GM18520 (cell line): Measurements from ENCODE around the gene KLF4.
A peak's percentile ranks its signal among the peaks of the same experiment; 100 is the strongest.
"Not testable (repeated sequence)": the region's sequence is repeated elsewhere in the genome, so short reads cannot be mapped to it uniquely, and the experiment has no call there.

Experiments used
- ATAC-seq: cut with Tn5 transposase; IDR thresholded peaks from one replicate; pipeline ENCODE4 v1.9.1; 2021; ENCODE audit not compliant: unreplicated experiment

KLF4 gene

DNA sequence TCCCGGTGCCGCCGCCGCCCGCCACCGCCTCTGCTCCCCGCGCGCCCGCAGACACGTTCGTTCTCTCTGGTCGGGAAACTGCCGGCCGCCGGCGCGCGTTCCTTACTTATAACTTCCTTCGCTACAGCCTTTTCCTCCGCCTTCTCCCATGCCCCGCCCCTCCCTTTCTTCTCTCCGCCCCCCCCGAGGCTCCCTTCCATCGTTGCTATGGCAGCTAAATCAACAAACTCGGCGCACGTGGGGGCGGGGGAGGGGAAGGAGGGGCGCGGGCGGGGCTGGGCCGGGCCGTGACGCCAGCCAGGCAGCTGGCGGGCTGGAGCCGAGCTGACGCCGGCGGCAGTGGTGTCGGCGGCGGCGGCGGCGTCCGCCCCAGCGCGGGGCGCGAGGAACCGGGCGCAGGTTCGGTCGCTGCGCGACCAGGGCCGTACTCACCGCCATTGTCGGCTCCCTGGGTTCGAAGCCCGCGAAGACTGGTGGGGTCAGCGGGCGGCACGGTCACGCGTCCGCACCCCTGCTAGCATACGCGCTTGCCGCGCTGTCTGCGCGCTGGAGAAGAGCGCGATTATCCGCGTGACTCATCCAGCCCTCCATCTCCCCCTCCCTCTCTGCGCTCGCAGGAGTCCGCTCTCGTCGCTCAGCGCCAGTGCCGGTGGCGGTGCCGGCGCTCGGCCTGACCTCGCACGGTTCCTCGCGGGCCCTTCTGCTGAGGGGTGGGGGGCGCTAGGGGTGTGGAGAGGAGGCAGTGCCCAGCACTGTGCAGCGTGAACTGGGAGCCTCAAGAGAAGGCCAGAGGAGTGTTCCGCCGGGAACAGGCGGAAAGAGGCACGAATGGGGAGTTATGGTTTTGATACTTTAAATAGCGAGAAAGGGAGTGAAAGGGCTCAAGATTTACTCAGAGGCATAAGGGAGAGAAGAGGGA lies at the start of gene KLF4:
Gene KLF4, minus strand, starts transcription at position 83 of the 919 bp plus-strand sequence. CDS start 597 bp downstream, outside the sequence.
- ATAC-seq: peak; percentile 42

GRCh38 chr9:107536462-107536861 lies 46.9 kb upstream of the KLF4 start:
- ATAC-seq: no peak

- ATAC-seq: no peak
These were observed 45.0 kb upstream of the KLF4 start for GRCh38 chr9:107534510-107535078.

GRCh38 chr9:107530679-107531078 lies 41.1 kb upstream of the KLF4 start:
- no peak for ATAC-seq

DNA sequence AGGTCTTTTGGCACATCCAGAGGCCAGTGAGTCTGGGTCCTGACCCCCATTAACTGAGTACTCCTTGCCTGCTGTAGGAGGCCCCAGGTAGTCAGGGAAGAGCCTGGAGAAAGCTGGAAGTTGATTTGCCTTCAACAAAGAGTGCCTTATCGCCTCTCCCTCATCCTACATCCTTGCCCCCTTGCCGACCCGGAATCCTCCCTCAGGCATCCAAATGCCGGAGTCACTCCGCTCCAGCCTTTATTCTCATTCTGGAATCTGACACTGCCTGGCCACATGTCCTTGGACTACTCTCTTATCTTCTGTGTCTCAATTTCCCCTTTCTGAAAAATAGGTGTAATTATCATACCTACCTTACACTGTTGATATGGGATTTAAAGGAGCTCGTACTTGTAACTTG lies 39.1 kb upstream of the KLF4 start:
- no peak for ATAC-seq

GRCh38 chr9:107523539-107523938 lies 34.0 kb upstream of the KLF4 start:
- ATAC-seq: no peak

- no peak for ATAC-seq
These were observed 30.6 kb upstream of the KLF4 start for GRCh38 chr9:107520186-107520585.

- ATAC-seq: no peak
These were observed 28.7 kb upstream of the KLF4 start for GRCh38 chr9:107518037-107518807.

DNA sequence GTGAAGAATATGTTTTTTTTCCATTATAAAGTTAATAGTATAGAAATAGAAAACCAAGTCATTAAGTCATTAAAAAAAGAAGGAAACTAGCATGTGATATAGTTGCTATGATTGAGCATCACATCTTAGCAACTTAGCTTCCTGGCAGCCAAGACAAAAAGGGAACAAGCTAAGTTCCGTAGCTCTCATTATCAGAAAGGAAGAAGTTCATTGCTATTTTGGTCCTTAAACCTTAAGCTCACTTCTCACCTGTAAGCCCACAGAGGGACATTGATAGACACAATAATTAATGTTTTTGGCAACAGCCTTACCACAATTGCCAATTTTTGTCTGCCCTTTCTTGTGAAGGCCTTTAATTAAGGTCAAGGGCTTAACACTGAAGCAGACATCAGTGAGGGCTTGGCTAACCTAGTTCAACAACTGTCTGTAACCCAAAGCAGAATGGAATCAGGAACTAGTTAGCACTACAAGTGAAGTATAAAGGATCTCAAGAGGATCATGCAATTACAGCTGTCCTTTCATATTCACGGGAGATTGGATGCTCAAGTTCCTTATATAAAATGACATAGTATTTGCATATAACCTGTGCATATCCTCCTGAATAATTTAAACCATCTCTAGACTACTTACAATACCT lies 24.0 kb upstream of the KLF4 start:
- ATAC-seq: no peak

DNA sequence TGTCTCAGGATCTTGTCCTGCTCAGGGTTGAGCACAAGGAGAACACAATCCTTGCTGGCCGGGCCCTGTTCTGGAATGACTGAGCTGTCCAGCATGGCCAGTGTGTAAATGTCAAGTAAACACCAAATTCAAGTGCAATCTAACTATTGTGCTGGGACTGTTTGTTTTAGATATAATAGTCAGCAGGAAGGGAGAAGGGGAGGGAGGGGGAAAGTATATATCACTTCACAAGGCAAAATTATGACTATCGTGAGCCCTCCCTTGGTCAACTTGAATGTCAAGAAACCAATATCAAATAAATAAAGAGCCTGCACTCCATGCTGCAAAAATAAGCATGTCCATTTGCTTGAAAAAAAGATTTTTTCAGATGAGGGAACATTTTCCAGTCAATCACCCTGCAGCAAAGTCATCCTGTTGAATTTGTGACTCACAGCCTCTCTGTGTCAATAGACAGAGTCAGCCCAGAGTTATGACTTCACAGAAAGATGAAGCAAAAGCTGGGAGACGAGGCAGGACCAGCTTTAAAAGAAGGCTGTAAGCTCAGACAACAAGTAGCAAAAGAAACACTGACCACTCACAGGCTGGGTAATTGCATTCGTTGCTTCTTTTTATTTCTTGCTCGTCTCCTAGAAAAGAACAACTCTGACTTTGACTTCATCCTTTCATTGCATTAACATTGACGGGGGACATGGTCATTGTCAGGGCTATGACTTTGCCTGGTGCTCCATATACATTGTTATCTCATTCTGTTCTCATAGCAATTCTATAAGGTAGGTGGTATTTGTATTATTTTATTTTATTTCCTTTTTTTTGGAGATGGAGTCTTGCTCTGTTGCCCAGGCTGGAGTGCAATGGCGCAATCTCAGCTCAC lies 15.3 kb upstream of the KLF4 start:
- ATAC-seq: no peak

GRCh38 chr9:107502464-107502863 lies 12.9 kb upstream of the KLF4 start:
- no peak for ATAC-seq

- ATAC-seq: not testable (repeated sequence)
These were observed 11.0 kb upstream of the KLF4 start for GRCh38 chr9:107500421-107501200.

DNA sequence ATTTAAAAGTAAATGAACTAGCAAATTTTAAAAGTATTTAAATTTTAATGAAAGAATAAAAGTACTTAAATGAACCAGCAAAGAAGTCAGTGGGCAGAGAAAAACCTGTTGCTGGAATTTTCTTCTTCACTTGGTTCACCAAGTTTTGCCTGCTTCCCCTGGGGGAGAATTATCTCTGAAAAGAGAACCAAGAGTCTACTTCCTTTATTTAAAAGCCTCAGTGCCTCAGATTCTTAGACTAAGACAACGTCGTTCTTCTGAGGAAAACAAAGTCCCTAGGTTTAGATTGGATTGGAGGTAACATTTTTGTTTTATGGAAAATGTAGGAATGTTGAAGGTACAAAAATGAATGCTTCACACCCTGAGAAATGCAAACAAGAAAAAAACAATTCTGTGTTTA lies 7.4 kb upstream of the KLF4 start:
- ATAC-seq: no peak

GRCh38 chr9:107492381-107492970 lies 2.9 kb upstream of the KLF4 start:
- no peak for ATAC-seq

DNA sequence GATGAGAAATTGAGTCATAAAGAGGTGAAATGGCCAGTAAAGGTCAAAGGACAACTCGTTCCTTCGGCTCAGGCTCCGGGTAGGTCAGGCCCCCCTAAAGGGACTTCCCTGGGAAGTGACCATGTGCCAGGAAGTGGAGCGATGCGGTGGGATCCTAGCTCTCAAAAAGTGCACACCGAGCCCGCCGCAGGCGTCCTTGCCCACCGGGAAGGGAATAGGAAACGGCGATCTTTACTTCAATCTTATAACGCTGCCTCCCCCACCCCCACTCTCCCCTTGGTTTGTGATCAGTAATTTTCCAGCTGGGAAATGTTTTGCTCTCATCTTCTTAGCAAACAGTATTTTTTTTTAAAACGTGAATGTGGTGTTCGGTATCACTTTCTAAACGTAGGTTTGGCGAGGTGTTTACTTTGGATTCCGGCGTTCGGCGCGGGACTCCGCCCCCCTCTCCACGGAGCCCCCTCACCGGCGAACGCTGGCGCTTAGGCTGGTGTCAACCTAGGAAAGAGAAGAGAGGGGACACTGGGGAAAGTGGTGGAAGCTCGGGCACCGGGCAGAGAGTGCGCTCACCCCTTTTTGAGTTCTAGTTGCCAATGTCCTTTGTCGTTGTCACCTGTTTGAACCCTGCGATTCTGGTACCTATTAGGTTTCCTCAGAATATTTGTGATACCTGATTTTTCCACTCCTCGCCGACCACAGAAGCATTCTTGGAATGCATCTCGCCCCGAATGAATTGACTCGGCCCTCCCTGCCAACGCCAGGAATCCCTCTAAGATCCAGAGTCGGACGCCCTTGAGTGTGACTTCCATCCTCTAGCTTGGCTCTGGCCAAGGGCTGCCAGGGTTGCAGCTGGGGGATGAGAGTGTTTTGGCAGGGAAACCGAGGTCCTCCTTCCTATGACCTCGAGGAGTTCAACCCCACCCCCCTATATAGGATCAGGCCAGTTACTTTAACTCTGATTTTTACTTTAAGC lies 1.8 kb upstream of the KLF4 start:
- no peak for ATAC-seq

DNA sequence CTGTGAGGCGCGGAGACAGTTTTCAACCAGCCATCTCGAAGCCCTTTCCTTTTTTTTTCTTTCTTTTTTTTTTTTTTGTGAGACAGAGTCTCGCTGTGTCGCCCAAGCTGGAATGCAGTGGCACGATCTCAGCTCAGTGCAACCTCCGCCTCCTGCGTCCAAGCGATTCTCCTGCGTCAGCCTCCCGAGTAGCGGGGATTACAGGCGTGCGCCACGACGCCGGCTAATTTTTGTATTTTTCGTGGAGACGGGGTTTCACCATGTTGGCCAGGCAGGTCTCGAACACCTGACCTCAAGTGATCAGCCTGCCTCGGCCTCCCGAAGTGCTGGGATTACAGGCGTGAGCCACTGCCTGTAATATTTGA lies 1.0 kb upstream of the KLF4 start:
- ATAC-seq: not testable (repeated sequence)

DNA sequence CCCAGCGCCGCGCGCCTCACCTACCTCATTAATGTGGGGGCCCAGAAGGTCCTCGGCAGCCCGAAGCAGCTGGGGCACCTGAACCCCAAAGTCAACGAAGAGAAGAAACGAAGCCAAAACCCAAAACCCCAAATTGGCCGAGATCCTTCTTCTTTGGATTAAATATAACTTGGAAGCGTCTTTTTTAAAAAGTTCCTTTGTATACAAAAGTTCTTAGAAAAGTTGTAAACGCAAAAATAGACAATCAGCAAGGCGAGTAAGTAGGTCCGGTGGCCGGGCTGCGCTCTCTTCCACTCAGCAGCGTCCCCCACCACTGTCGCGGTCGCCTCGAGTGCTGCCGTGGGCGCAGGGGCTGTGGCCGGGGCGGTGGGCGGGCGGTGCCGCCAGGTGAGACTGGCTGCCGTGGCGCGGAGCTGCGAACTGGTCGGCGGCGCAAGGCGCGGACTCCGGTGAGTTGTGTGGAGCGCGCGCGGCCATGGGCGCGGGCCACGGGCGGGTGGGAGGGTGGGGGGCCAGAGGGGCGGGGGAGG lies 360 bp downstream of the KLF4 start:
- peak; percentile 11 for ATAC-seq
